ENCODE measurements around the gene SKAP2.

DNA sequence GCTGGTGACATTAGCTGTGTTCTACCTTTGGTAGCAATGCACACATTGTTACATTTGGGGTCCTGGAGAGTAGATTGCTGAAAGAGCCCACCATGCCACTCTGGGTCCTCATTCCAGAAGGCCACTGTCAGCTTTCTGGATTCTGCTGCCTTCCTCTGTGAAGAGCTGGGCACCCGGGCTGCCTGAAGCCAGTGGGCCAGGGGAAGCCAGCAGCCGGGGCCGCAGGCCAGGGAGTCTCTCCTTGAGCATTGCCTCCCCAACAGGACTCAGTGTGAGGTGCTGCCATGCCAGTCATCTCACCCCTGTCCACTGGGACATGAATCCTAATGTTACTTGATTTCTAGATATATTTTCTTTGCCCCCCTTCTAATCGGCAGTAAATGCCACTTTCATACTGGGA lies 234.0 kb downstream of the SKAP2 start:
- TF ChIP-seq CTCF (IDR thresholded peaks at IDR 0.05) (no peak), POLR2A (IDR thresholded peaks at IDR 0.05) (no peak)

Data from thyroid gland (tissue), 4 donors.